WTC11 (cell line): ENCODE measurements around the gene ADGB. TPM values are rescaled to one million over a fixed set of nuclear protein-coding genes. Genes with fewer than 3 reads are reported as not detected.

ENCODE experiments used
- ATAC-seq: fragments of 200-7000 bp; cut with Tn5 transposase; 2 replicates; pipeline ENCODE4 v1.10.0; 2021; ENCODE audit warnings: mild to moderate bottlenecking, moderate library complexity
- CTCF ChIA-PET: fragments of 300-600 bp; sonication (Branson Sonifier 250); formaldehyde crosslinking; loops from one replicate; lab custom pipeline; 2021; ENCODE audit warnings: antibody characterized with exemption; lab: Charles Lee
- POLR2A ChIA-PET: fragments of 350-600 bp; sonication (Branson Sonifier 250); formaldehyde crosslinking; loops from one replicate; lab custom pipeline; 2021; ENCODE audit warnings: antibody characterized with exemption; lab: Charles Lee
- DNase-seq: peaks from one replicate; pipeline ENCODE4 v3.0.0; 2021; ENCODE audit warnings: low spot score
- H3K27ac Mint-ChIP-seq: 2 replicates; pipeline ENCODE4 v1.8.0; 2021; ENCODE audit warnings: mixed read lengths
- H3K27me3 Mint-ChIP-seq: 2 replicates; pipeline ENCODE4 v1.8.0; 2021; ENCODE audit warnings: low read depth, mild to moderate bottlenecking, moderate library complexity, mixed read lengths
- H3K36me3 Mint-ChIP-seq: 2 replicates; pipeline ENCODE4 v1.8.0; 2021; ENCODE audit warnings: mixed read lengths
- H3K4me1 Mint-ChIP-seq: 2 replicates; pipeline ENCODE4 v1.8.0; 2022; ENCODE audit warnings: mixed read lengths
- H3K4me3 Mint-ChIP-seq: 2 replicates; pipeline ENCODE4 v1.8.0; 2021; ENCODE audit warnings: mild to moderate bottlenecking, moderate library complexity, mixed read lengths
- H3K9me3 Mint-ChIP-seq: 2 replicates; pipeline ENCODE4 v1.8.0; 2021; ENCODE audit warnings: mixed read lengths
- AR ChIP-seq: fragments of 250-450 bp; sonication (Bioruptor Pico); IDR thresholded peaks from 2 replicates; pipeline ENCODE4 v1.9.0; 2021; ENCODE audit warnings: mild to moderate bottlenecking
- ATF1 ChIP-seq: sonication (generic); formaldehyde crosslinking; IDR thresholded peaks from 2 replicates; pipeline ENCODE4 v1.8.1; 2023; ENCODE audit warnings: mild to moderate bottlenecking, moderate library complexity, missing genetic modification reagents
- ATF3 ChIP-seq: sonication (generic); formaldehyde crosslinking; conservative IDR thresholded peaks from 2 replicates; pipeline ENCODE4 v1.8.1; 2022; ENCODE audit warnings: mild to moderate bottlenecking, missing genetic modification reagents
- CREM ChIP-seq: sonication (generic); formaldehyde crosslinking; IDR thresholded peaks from 2 replicates; pipeline ENCODE4 v1.8.1; 2022; ENCODE audit warnings: mild to moderate bottlenecking, missing genetic modification reagents, moderate library complexity
- E2F4 ChIP-seq: sonication (generic); formaldehyde crosslinking; IDR thresholded peaks from 2 replicates; pipeline ENCODE4 v1.8.1; 2022; ENCODE audit warnings: low read depth, mild to moderate bottlenecking, moderate library complexity, missing genetic modification reagents, borderline replicate concordance
- E2F5 ChIP-seq: sonication (generic); formaldehyde crosslinking; IDR thresholded peaks from 2 replicates; pipeline ENCODE4 v1.8.1; 2022; ENCODE audit warnings: mild to moderate bottlenecking, moderate library complexity, missing genetic modification reagents
- ELF4 ChIP-seq: sonication (generic); formaldehyde crosslinking; IDR thresholded peaks from 2 replicates; pipeline ENCODE4 v1.8.1; 2022; ENCODE audit warnings: low read depth, mild to moderate bottlenecking, moderate library complexity, missing genetic modification reagents
- EMX1 ChIP-seq: fragments of 250-450 bp; sonication (Bioruptor Pico); IDR thresholded peaks from 2 replicates; pipeline ENCODE4 v1.8.0; 2021; ENCODE audit warnings: mild to moderate bottlenecking
- ESRRA ChIP-seq: sonication (generic); formaldehyde crosslinking; IDR thresholded peaks from 2 replicates; pipeline ENCODE4 v1.8.1; 2022; ENCODE audit warnings: mild to moderate bottlenecking, missing genetic modification reagents, borderline replicate concordance
- ETV6 ChIP-seq: sonication (generic); formaldehyde crosslinking; IDR thresholded peaks from 2 replicates; pipeline ENCODE4 v1.8.1; 2022; ENCODE audit warnings: mild to moderate bottlenecking, missing genetic modification reagents
- FOXP1 ChIP-seq: sonication (generic); formaldehyde crosslinking; IDR thresholded peaks from 2 replicates; pipeline ENCODE4 v1.8.0; 2022; ENCODE audit warnings: missing genetic modification reagents, mild to moderate bottlenecking, moderate library complexity, borderline replicate concordance
- IRF1 ChIP-seq: sonication (generic); formaldehyde crosslinking; IDR thresholded peaks from 2 replicates; pipeline ENCODE4 v1.8.0; 2023; ENCODE audit warnings: missing genetic modification reagents
- KAT7 ChIP-seq: sonication (generic); formaldehyde crosslinking; IDR thresholded peaks from 2 replicates; pipeline ENCODE4 v1.8.1; 2023; ENCODE audit warnings: missing genetic modification reagents, mild to moderate bottlenecking, borderline replicate concordance
- MYBL2 ChIP-seq: sonication (generic); formaldehyde crosslinking; IDR thresholded peaks from 2 replicates; pipeline ENCODE4 v1.8.1; 2023; ENCODE audit warnings: mild to moderate bottlenecking, moderate library complexity, missing genetic modification reagents
- NFE2L1 ChIP-seq: sonication (generic); formaldehyde crosslinking; IDR thresholded peaks from 2 replicates; pipeline ENCODE4 v1.8.1; 2023; ENCODE audit warnings: missing genetic modification reagents
- NFYB ChIP-seq: sonication (generic); formaldehyde crosslinking; conservative IDR thresholded peaks from 2 replicates; pipeline ENCODE4 v1.8.0; 2022; ENCODE audit warnings: low read depth, missing genetic modification reagents
- PRDM15 ChIP-seq: sonication (generic); formaldehyde crosslinking; IDR thresholded peaks from 2 replicates; pipeline ENCODE4 v1.8.0; 2022; ENCODE audit warnings: missing genetic modification reagents
- RORB ChIP-seq: fragments of 250-450 bp; sonication (Bioruptor Pico); IDR thresholded peaks from 2 replicates; pipeline ENCODE4 v1.9.0; 2021; ENCODE audit warnings: mild to moderate bottlenecking
- SMAD3 ChIP-seq: sonication (generic); formaldehyde crosslinking; IDR thresholded peaks from 2 replicates; pipeline ENCODE4 v1.8.0; 2022; ENCODE audit warnings: missing genetic modification reagents, mild to moderate bottlenecking, borderline replicate concordance
- TCF7 ChIP-seq: sonication (generic); formaldehyde crosslinking; IDR thresholded peaks from 2 replicates; pipeline ENCODE4 v1.8.0; 2022; ENCODE audit warnings: mild to moderate bottlenecking, low read depth, missing genetic modification reagents, moderate library complexity
- ZNF396 ChIP-seq: fragments of 250-450 bp; sonication (Bioruptor Pico); IDR thresholded peaks from 2 replicates; pipeline ENCODE4 v1.8.0; 2021; ENCODE audit warnings: mild to moderate bottlenecking, moderate library complexity, borderline replicate concordance
- ZNF423 ChIP-seq: fragments of 250-450 bp; sonication (Bioruptor Pico); IDR thresholded peaks from 2 replicates; pipeline ENCODE4 v2.1.2; 2022; ENCODE audit warnings: mild to moderate bottlenecking, moderate library complexity
- ZNF671 ChIP-seq: fragments of 250-450 bp; sonication (Bioruptor Pico); IDR thresholded peaks from 2 replicates; pipeline ENCODE4 v1.8.0; 2021; ENCODE audit warnings: mild to moderate bottlenecking
- total RNA-seq: library from RNA; stranded (reverse); gene quantifications from 3 replicates; pipeline ENCODE4 v1.2.3, GENCODE V29; 2021

ADGB gene
- total RNA-seq, 1 experiment from 2014 or later = not detected

GRCh38 chr6:146787876-146788508 is 189.2 kb downstream of the ADGB start (continued):
- TF ChIP-seq IRF1 (CRISPR knock-in tag) (no peak), E2F4 (no peak), NFE2L1 (no peak), RORB (CRISPR knock-in tag) (no peak), ELF4 (no peak), AR (CRISPR knock-in tag) (no peak), SMAD3 (CRISPR knock-in tag) (no peak), CREM (CRISPR knock-in tag) (no peak)

- CTCF ChIA-PET = no interaction called here
- no peak for DNase-seq
Measured at GRCh38 chr6:146790561-146791091, 191.9 kb downstream of the ADGB start.

GRCh38 chr6:146791930-146792329 is 193.2 kb downstream of the ADGB start:
- no peak for TF ChIP-seq PRDM15 (CRISPR knock-in tag)
- TF ChIP-seq ATF3 = no peak
- Mint-ChIP-seq H3K36me3 (peaks cover 25% of the 10 kb centered on the region), H3K9me3 (peaks cover 36% of the 10 kb centered on the region), H3K27ac (no peak overlapping the region), H3K4me1 (0 out of 2 replicates have a peak, but pooled peaks cover 3% of the 10 kb centered on the region), H3K27me3 (no peaks in the 10 kb centered on the region), H3K4me3 (no peak overlapping the region)
- ChIA-PET POLR2A (no interaction called here), CTCF (no interaction called here)
- DNase-seq (no peak), ATAC-seq (no peak)

More at GRCh38 chr6:146790561-146791091, 191.9 kb downstream of the ADGB start:
- Mint-ChIP-seq H3K36me3 (peaks cover 22% of the 10 kb centered on the region), H3K9me3 (peaks cover 23% of the 10 kb centered on the region), H3K4me3 (no peak overlapping the region), H3K27me3 (no peaks in the 10 kb centered on the region), H3K4me1 (peaks cover 5% of the 10 kb centered on the region), H3K27ac (no peak overlapping the region)
- POLR2A ChIA-PET = no interaction called here
- no peak for TF ChIP-seq ATF1 (CRISPR knock-in tag)
- TF ChIP-seq ZNF396 (CRISPR knock-in tag) = no peak
- TF ChIP-seq MYBL2 (CRISPR knock-in tag) = no peak
- TF ChIP-seq NFYB (CRISPR knock-in tag) = no peak
- no peak for TF ChIP-seq FOXP1
- TF ChIP-seq ZNF671 (CRISPR knock-in tag) = no peak
- TF ChIP-seq E2F5 (CRISPR knock-in tag) = no peak
- TF ChIP-seq E2F4 = no peak
- no peak for TF ChIP-seq ESRRA (CRISPR knock-in tag)
- no peak for TF ChIP-seq ELF4
- TF ChIP-seq ZNF423 (CRISPR knock-in tag) = no peak
- TF ChIP-seq KAT7 (CRISPR knock-in tag) = no peak
- no peak for TF ChIP-seq ETV6 (CRISPR knock-in tag)
- TF ChIP-seq EMX1 (CRISPR knock-in tag) = no peak
- TF ChIP-seq TCF7 = no peak
- no peak for ATAC-seq
